NCI-H524 treated with DMSO at 0.1 percent for 48 hours (cell line): ENCODE results near the gene BTBD2.
"Not testable (repeated sequence)": the region's sequence is repeated elsewhere in the genome, so short reads cannot be mapped to it uniquely, and the experiment has no call there.

Experiments
- DNase-seq: peaks from one replicate; lab custom pipeline; 2025; lab: John Stamatoyannopoulos, UW

The BTBD2 gene

GRCh38 chr19:2039959-2040646 is 24.6 kb upstream of the BTBD2 start:
- DNase-seq: no peak

DNA sequence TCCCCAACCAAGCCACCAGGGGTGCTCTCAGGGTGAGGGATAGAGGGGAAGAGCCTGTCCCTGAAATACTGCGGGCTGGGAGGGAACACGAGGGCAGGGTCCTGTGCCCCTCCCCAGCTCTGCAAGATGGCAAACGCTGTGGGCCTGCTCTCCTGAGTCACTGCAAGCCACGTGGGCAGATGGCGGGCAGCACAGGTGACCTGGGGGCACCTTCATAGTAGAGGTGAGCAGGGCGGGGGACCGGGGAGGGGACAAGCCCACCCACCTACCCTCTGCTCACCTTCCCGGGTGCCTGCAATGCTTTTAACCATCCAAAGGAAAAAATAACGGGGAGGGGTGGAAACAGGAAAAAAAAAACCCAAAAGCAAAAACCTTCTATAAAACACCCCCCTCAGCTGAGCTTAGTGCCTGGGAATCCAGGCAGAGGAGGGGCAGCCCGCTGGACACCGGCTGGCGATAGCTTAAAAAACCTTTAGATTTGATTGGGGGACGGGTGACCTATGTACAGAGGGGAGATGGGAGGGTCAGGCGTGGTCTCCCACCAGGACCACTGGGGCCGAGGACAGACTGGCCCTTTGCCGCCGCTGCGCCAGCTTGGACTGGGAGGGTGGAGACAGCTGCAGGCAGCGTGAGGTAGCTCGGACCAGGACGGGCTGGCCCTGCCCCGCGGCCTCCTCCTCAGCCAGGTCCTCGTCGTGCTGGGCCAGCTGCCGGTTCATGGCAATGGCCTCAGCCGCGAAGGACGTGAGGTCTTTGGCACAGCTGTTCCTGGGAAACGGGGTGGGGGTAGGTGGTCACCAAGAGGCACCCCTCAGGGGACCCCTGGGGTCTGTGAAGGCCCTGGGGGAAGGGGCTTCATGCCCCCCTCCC is 23.8 kb upstream of the BTBD2 start:
- no peak for DNase-seq

DNA sequence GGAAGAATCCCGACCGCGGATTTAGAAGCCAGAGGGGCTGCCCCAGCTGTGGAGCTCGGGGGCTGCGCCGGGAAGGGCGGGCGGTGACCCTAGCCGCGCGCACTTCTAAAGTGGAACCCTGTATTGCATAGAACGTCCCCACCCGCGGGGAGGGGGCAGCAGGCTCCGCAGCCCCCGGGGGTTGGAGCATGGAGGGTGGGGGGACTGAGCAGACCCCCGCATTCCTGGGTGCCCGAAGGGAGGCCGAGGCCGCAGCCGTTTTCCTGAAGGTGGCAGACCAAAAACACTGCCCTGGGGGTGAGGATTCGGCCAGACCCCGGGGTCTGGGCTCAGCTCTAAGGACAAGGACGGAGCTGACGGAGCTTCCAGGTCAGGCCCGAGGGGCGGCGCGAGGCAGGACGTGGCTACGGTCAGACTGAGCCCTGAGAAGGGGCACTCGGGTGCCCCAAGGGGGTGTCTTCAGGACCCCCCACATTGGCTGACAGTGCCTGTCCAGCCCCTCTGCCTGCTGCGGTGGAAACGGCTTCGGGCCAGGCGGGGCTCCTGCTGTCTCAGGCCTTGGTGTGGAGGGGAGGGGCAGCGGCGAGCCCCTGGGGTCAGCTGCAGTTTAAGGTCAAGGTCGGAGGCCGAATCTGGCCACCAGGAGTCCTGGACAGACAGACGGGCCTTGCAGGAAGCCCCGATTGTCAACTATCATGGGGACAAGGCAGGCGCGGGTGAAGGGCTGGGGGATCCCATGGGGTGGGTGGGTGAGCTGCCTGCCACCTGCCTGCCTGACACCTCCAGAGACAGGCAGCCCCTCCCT is 23.0 kb upstream of the BTBD2 start:
- no peak for DNase-seq

DNA sequence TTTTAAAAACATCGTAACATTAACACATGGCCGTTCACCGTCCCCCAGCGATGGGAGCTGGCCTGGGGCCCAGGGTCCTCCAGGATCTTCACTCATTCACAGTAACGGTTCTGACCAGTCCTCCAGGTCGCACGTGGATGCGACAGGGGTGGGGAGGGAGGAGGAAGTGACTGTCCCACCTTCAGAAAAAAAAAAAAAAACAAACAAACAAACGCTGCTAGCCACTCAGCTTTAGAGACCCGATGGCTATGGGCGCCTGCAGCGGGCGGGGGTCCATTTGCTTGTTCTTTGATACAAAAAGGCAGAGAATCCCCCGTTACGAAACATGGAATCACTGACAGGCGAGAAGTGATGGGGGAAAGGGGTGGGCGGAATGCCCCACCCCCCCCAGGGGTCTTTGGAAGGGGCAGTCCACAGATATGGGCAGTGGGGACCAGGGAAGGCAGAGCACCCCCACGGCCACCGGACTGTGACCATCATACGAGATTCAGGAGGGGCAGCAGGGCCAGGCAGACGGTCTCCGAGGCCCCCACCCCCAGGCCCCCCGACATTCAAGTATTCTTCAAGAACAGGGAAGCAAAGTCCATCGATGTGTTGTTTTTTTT is 22.2 kb upstream of the BTBD2 start:
- DNase-seq: no peak

GRCh38 chr19:2036424-2036823 is 20.9 kb upstream of the BTBD2 start:
- DNase-seq: no peak

- no peak for DNase-seq
These were observed 20.1 kb upstream of the BTBD2 start for GRCh38 chr19:2035590-2035991.

GRCh38 chr19:2034729-2035589 is 19.4 kb upstream of the BTBD2 start:
- DNase-seq: no peak

DNA sequence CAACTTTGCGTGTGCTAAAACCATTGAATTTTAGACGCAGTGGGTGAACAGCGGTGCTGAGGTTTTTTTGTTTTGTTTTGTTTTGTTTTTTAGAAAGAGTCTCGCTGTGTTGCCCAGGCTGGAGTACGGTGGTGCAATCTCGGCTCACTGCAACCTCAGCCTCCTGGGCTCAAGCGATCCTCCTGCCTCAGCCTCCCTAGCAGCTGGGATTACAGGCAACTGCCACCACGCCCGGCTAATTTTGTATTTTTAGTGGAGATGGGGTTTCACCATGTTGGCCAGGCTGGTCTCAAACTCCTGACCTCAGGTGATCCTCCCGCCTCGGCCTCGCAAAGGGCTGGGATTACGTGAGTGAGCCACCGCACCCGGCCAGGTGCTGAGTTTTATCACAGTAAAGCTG is 18.7 kb upstream of the BTBD2 start:
- not testable (repeated sequence) for DNase-seq

DNA sequence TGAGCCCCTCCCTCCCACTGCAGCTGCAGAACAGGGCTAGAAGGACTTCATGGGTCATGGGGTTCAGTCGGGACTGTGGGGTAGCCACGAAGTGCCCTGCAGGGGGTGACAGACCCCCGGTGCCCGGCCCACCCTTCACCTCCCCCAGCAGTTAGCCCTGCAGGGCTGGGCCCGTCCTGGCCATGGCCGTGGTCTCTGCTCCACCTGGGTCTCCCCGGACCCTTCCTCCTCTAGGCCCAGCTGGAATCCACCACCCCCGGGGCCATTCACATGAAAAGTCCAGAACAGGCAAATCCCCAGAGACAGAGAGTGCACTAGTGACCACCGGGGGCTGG is 18.3 kb upstream of the BTBD2 start:
- no peak for DNase-seq

GRCh38 chr19:2033115-2033824 is 17.8 kb upstream of the BTBD2 start:
- DNase-seq: no peak

DNA sequence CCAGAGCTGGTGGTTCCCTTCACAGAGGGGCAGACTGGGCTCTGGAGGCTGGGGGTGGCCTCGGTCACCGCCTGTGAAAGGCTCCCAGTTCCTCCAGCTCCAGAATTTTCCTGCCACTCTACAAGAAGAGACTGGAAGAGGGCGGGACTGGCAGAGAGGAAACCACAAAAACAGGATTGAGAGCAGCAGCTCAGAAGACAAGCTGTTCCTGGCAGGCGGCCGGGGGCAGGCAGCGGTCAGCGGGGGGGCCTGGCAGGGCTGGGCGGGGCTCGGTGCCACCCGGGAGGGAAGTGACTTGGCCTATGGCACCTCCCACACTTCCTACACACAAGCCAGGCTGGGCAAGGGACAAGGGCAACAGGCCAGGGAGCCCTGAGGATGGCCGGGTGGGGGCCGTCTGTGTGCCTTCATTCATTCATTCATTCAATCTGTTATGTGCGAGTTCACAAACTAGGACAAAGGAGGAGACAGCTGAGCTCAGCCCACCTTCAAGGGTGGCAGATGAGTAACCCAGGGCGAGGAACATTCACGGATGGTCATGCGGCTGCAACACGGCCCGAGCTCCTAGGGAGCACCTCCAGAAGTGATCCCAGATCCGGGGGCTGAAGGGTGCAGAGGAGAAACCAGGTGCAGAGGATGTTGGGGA is 16.9 kb upstream of the BTBD2 start:
- DNase-seq: peak; percentile 61

DNA sequence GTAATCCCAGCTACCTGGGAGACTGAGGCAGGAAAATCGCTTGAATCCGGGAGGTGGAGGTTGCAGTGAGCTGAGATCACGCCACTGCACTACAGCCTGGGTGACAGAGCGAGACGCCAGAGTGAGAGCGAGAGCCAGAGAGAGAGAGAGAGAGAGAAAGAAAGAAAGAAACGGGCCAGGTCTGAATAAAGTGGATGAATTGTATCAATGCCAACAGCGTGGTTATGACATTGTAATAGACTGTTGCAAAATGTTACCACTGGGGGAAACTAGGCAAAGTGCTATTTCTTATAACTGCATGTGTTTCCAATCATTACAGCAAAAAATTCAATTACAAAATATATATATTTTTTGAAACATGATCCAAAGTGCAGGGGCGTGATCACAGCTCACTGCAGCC is 11.8 kb upstream of the BTBD2 start:
- DNase-seq: no peak

DNA sequence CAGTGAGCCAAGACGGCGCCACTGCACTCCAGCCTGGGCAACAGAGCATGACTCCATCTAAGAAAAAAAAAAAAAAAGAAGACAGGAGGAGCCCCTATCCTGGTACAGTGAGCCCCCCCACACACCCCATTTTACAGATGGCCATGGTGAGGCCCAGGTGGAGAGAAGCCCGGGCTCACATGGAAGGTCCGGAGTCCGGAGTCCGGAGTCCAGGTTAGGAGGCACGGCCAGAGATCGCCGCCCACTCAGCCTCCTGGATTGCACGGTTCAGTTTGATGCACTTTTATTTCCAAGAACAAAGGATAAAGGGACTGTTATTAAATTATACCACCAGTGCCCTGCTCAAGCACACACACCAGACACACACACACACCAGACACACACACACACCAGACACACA is 11.3 kb upstream of the BTBD2 start:
- no peak for DNase-seq

GRCh38 chr19:2022289-2022688 is 6.8 kb upstream of the BTBD2 start:
- DNase-seq: no peak

DNA sequence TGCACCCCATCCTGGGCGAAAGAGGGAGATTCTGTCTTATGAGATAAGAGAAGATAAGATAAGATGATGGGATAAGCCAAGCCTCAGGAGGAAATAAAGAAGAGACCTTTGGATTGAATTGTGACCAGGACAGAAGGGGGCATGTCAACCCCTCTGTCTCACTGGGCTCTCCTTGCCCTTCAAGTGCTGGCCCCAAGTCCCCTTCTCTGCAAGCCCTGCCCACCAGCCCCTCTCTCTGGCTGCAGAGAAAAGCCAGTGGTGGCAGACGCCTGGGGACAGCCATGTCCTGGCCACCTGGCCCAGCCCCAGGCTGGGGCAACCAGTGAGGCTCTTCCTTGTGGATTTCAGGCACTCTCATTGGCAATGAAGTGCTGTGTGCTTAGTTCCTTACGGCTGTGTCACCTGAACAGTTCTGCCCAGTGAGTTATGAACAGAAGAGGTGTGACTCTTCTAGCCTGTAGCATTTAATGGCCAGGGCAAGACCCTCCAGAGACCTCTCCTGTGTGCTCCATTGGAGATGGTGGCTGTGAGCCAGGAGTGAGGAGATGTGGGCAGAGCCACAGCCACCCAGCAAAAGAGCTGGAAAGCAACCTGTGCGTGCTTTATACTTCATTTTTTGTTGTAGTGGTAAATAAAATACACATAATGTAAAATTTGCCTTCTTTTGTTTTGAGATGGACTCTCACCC is 6.1 kb upstream of the BTBD2 start:
- no peak for DNase-seq

- no peak for DNase-seq
These were observed 3.2 kb upstream of the BTBD2 start for GRCh38 chr19:2018752-2019151.

- no peak for DNase-seq
These were observed 710 bp upstream of the BTBD2 start for GRCh38 chr19:2016041-2016807.

- DNase-seq: no peak
These were observed 545 bp downstream of the BTBD2 start for GRCh38 chr19:2014731-2015607.
